GM12874 (cell line): ENCODE results near the gene WRNIP1.

Experiments used
- CTCF ChIP-seq: IDR thresholded peaks from 2 replicates; pipeline ENCODE4 v1.5.1; 2011; ENCODE audit warnings: low read depth, mild to moderate bottlenecking, control low read depth, low read length, moderate library complexity; ENCODE audit not compliant: insufficient read depth

The WRNIP1 gene

GRCh38 chr6:2744209-2744771 is 20.9 kb upstream of the WRNIP1 start:
- TF ChIP-seq CTCF = no peak; the same call in 1 of the 2 replicates

GRCh38 chr6:2744778-2745177 is 20.4 kb upstream of the WRNIP1 start:
- no peak for TF ChIP-seq CTCF

- TF ChIP-seq CTCF = no peak
Measured at GRCh38 chr6:2745246-2745645, 19.9 kb upstream of the WRNIP1 start.

GRCh38 chr6:2746557-2747061 is 18.6 kb upstream of the WRNIP1 start:
- no peak for TF ChIP-seq CTCF

GRCh38 chr6:2748183-2748582 is 17.0 kb upstream of the WRNIP1 start:
- no peak for TF ChIP-seq CTCF

- TF ChIP-seq CTCF = peak; percentile 75
Measured at GRCh38 chr6:2749969-2750600, 15.1 kb upstream of the WRNIP1 start.

- TF ChIP-seq CTCF = no peak
Measured at GRCh38 chr6:2750832-2751231, 14.4 kb upstream of the WRNIP1 start, which contains the start of gene MYLK4. TSS of gene MYLK4 (minus strand) at chr6:2750922. CDS start at chr6:2749294, 1,628 bp downstream.
